CD4-positive, alpha-beta T cell treated with Interleukin-17A for 4 hours (primary cell): ENCODE data around the gene RNU1-1.
"Not testable (repeated sequence)": the region's sequence is repeated elsewhere in the genome, so short reads cannot be mapped to it uniquely, and the experiment has no call there.

Source experiments
- DNase-seq: peaks from one replicate; pipeline ENCODE4 v3.0.0-alpha.2; 2020; ENCODE audit warnings: mixed read lengths

Gene RNU1-1

DNA sequence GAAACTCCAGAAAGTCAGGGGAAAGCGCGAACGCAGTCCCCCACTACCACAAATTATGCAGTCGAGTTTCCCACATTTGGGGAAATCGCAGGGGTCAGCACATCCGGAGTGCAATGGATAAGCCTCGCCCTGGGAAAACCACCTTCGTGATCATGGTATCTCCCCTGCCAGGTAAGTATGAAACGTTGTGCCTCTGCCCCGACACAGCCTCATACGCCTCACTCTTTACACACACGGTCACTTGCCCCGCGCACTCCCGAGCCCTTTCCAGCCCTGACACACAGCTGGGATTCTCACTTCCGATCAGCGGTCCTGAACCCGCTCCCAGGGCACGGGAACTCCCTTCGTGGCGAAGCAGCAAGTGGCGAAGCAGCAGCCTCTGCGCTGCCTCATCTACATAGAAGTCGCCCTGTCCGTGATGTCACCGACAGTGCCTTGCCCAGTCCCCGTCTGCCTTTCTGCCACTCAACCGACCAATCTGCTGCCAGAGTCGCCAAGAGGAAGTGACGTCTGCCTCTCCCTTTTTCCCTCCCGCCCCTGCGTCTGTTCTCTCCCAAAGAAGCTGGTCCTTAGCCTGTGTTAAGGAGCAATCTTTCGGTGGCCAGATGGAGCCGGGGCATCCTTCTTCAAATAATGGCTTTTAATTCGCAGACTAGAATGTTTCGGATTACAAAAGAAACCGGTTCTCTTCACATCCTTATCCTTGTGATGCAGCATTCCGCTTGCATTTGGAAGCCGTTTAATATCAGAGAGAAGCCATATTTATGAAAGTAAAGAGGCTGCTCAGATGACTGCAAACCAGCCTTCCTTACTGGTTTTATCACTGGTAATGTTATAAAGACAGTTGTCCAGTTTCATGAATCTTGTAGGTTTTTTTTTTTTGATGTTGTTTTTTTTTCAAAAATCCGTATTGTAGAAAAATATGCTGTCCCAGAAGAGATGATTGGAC lies at the start of gene RNU1-1:
RNU1-1 (minus strand) TSS at position 179 of the 949 bp plus-strand sequence.
- peak; percentile 69 for DNase-seq

DNA sequence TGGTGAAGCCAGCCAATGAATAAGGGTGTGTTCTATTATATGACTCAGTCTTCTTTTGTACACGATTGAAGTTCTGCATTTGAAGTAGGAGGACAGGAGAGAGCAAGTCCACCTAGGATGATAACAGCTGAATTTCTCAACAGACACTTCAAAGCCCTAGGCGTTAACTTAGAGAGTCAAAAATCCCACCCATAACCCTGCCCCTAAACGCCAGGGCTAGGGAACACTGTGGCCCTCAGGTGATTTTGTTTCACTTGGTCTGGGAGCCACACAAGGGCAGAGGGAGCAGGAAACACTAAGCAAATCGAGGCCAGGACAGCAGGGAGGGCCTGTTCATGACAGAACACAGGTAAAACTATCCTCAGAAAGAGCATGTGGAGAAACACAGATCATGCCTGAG lies 47.0 kb upstream of the RNU1-1 start:
- DNase-seq, result not testable (repeated sequence)

DNA sequence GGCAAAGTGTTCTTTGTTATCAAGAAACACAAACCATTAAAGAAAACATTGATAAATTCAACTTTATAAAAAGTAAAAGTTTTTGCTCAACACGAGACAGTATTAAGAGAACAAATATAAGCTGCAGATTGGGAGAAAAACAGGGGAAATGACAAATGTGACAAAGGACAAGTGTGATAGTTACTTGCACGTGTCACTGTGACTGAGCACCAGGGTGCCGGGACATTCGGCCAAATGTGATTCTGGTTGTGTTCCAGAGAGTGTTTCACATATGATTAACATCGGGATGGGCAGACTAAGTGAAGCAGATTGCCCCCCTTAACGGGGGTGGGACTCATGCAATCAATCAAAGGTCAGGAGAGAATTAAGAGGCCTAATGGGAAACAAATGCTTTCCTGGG lies 46.4 kb upstream of the RNU1-1 start:
- not testable (repeated sequence) for DNase-seq

DNA sequence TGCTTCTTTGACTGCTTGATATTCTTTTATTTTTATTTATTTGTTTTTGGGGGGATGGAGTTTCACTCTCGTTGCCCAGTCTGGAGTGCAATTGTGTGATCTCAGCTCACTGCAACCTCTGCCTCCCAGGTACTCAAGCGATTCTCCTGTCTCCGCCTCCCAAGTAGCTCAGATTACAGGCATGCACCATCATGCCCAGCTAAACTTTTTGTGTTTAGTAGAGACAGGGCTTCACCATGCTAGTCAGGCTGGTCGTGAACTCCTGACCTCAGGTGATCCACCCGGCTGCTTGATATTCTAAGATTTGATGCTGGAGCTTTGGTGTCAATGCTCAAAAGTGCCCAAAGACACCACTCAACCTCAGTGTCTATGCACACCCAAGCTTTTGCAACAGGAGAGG lies 45.6 kb upstream of the RNU1-1 start:
- not testable (repeated sequence) for DNase-seq

DNA sequence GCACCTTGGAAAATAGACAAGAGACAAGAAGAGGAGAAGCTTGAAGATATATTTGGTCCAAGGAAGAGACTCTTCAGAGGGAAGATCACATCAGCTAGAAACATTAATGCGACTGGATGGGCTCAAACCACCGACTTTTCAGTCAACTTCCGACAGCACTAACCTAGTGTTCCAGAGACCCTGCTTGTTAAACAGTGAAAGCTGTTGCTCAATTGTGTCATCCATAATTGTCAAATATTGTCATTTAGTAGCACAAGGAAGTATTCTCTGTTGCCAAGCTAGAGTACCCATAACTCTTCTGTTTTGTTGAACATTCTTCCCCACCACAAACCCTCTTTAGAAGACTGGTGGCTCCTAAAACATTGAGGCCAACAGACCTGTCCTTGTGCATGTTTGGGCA lies 42.9 kb upstream of the RNU1-1 start:
- DNase-seq, result not testable (repeated sequence)

DNA sequence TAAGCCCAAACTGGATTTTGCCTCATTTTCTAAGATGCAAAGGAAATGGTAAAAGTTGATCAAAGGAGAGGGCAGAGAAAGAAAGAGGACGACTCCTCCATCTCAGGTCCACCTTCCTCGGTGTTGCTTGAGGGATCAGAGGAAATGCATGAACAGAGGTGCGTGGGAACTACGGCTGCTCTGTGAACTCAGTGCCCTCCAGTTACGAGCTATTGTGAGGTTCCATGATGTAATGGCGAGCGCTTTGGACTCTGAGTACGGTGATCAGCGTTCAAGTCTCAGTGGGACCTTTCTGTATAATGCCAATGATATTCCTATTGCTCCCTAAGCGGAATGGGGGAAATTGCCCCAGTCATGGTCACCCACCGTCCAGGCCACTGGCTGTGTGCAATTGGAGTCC lies 39.2 kb upstream of the RNU1-1 start:
- DNase-seq, result not testable (repeated sequence)

DNA sequence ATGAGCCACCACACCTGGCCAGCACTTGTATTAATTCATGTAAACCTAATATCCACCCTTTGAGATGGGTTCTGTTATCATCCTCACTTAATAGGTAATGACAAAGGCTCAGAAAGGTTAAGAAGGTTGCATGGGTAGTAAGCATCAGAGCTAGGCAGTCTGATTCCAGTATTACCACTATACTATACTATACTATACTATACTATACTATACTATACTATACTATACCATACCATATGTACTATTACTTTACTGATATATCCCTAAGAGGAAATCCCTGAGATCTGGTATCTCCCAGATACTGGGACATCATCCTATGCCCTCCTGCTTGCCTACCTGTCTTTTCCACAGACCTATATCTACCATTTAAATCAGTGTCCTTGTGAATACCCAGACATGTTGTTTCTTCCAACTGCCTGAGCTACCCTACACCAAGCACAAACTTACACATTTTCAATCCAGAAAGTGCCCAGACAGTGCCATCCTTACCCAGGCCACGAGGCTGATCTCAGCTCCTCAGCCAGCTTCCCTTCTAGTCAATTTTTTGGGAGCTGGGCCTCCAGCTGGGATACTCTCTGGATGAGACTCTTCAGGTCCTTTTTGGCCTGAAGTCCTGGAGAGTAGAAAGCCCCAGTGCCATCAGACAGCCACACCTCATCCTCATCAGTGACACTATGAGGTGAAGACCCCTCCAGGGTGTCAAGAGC lies 36.3 kb upstream of the RNU1-1 start:
- not testable (repeated sequence) for DNase-seq

DNA sequence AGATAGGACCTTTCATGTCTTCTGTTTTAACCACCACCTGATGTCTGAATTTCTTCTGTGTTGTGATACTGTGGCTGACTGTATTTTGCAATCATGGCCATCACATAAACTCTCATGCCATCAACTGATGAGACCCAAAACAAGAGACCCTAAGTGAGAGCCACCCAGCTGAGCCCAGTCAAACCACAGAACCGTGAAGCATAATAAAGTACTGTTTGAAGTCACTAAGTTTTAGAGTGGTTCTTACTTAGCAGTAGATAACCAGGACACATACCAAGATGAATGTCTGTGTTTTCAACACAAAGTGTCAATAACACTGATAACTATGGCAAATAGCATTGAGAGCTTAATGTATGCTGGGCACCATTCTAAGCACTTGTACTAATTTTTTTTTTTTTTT lies 35.5 kb upstream of the RNU1-1 start:
- not testable (repeated sequence) for DNase-seq

DNA sequence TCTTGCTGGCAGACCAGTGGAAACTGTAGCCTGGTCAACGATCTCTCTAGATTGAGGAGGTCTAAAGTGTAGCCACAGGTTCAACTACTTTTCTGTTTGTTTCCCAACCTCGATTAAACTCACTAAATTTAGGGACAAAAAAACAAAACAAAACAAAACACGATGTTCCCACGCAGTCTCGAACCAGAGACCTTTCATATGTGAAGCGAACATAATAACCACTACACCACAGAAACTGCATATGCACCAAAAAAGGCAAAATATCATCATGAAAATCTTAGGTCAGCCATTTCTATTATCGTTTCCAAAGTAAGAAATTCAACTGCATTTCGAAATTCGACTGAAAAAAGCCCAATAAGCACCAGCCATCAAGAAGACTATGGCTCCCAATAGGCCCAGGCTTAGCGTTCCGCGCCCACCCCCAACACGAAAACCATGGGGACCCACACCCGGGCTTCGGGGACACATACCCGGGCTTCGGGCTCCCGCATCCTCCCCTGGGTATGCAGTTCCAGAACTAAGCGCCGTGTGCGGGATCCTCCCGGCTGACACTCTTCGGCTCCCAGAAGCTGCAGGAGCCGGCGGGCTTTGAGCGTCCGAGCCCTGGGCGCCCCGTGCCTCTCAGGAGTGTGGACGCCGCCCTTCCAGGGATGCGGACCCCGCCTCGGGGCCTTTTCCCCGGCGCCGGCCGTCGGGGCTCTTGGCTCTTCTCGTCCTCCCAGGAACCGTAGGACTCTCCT lies 33.6 kb upstream of the RNU1-1 start:
- DNase-seq, result not testable (repeated sequence)

DNA sequence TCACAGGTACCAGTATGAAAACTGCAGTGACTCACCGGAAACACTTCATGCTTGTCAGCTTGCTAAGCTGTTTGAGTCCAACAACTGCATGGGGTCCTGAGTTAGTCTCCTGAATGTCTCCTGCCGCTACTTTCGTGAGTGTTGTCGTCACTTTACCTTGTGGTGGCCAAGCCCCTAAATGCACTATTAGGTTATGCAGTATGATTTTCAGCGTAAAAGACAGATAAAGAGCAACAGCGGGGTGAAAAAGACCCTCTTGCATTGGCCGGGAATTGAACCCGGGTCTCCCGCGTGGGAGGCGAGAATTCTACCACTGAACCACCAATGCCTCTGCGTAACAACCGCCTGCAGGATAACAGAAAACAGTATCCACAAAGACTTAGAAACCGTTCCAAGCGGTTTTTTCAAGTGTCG lies 31.6 kb upstream of the RNU1-1 start:
- DNase-seq, result not testable (repeated sequence)

DNA sequence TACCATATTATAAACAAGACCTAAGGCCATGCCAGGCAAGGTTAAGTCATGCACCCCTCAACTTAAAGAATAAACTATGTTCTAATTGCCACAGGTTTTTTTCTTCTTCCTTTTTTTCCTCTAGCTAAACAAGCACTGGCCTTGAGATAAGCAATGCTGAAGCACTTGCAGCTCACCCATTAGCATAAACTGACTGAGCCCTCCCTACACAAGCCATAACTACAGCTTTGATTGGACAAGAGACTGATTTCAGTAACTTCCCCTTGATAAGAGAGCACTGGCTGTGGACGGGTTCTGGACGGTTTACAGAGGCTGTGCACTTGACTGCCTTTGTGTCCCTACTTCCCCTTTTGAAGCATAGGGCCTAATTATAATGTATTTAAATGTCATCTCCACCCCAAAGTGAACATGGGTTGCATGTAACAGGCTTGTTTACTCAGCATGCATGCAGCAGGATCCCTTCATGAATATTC lies 26.4 kb upstream of the RNU1-1 start:
- not testable (repeated sequence) for DNase-seq

DNA sequence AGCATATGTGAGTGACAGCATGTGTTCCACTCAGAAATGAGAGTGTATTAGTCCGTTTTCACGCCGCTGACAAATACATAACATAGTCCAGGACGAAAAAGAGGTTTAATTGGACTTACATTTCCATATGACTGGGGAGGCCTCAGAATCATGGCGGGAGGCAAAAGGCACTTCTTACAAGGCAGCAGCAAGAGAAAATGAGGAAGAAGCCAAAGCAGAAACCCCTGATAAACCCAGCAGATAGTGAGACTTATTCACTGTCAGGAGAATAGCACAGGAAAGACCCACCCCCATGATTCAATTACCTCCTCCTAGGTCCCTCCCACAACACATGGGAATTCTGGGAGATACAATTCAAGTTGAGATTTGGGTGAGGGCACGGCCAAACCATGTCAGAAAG lies 23.4 kb upstream of the RNU1-1 start:
- DNase-seq, result not testable (repeated sequence)

DNA sequence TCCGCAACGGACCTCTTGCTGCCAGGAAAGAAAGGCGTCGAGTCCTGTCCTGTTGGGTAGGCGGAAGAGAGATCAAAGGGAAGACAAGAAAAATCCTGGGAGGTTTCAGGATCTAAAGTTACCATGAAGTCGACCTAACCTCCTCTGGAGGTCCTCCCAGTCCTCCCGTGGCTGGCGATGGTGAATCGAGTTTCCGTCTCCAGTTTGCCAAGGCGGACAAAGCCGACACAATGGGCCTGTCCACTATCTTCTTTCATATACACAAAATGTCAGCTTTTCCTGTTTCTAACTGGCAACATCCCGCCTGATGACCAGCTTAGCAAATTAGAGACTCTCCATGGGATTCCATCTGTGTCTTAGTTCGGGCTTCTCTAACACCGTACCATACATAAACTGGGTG lies 22.7 kb upstream of the RNU1-1 start:
- DNase-seq, result not testable (repeated sequence)

DNA sequence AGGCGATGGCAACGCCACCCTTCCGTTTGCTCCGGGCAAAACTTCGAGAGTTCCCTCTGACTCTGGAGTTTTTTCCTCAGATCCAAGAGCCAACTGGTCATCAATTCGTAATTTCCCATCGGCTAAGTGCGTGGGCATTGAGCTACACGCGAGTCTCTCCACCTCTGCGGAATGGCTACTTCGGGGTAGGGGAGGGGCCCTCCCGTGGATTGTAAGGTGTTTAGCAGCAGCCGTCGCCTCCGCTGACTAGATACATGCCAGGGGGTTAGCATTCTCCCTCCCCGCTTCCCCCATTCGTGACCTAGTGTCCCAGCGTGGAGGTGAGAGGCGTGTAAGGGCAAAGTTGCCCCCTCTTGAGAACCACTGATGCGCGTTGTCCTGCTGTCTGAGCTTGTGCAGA lies 21.8 kb upstream of the RNU1-1 start:
- not testable (repeated sequence) for DNase-seq

DNA sequence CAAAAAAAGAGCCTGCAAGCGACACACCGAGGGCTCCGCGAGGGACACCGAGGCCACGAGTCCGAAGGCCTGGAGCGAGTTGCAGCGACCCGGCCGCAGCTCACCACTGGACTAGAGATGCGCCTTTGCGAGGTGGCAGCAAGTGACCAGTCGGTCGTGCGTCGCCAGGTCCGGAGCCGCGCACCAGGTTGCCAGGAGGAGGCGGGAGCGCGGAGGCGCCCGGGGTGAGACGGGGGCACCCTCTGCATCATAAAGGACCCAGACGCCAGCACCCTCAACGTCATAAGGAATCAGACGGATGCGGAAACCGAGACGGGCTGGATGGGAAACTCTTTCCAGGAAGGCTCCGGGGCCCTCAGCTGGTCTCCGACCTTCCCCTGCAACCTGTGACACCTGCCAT lies 21.4 kb upstream of the RNU1-1 start:
- DNase-seq, result not testable (repeated sequence)

DNA sequence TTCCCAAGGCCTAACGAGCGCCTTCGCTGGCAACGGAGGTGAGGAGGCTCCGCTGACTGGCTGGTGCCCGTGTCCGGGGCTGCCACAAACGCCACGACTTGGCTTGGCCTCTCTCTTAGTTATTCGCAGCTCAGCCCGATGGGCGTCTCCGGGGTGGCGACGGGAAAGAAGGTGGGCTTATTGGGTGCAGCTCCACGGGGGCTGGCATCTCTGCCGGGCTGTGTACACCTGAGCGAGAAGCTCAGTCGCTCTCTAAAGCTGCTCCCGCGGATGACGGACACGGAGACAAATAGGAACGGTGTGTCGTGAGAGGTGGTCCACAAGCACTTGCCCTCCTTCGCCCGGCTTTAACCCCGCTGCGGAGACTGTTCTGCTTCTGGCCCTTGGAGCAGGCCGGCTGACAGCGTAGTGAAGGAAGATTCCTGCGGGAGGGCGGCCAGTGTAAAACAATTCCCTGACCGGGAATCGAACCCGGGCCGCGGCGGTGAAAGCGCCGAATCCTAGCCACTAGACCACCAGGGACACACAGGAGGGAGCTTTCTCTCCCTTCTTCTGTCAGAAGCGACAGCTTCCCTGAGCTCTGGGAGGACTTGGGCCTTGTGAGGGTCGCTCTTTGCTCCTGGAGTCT lies 20.9 kb upstream of the RNU1-1 start:
- peak; percentile 14 for DNase-seq

DNA sequence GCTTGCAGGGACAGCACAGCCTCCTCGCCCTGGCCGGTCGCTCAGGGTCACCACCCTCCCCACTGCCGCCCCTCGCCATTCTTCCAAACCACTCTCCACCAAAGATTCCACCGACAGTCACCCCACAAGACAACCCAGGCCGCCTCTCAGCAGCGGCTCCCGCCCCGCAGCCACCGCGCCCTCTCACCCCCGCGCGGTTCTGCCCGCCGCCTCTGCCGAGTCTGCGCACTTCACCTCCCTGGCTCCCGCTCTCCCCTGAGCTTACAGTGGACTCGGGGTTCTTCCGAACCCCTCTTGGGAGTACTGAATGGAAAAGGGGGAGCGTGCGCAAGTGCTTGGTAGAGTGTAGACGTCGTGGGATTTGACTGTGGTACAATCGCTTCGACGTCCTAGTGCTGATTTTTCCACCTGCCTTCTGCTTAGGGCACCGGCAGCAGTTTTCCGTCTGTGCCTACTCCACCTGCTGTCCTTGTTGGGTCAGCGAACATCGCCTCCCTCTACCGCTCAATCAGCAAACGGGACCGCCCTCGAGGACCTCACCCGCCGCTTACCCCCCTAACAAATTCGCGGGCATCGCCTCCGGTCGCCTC lies 20.2 kb upstream of the RNU1-1 start:
- DNase-seq, result not testable (repeated sequence)

DNA sequence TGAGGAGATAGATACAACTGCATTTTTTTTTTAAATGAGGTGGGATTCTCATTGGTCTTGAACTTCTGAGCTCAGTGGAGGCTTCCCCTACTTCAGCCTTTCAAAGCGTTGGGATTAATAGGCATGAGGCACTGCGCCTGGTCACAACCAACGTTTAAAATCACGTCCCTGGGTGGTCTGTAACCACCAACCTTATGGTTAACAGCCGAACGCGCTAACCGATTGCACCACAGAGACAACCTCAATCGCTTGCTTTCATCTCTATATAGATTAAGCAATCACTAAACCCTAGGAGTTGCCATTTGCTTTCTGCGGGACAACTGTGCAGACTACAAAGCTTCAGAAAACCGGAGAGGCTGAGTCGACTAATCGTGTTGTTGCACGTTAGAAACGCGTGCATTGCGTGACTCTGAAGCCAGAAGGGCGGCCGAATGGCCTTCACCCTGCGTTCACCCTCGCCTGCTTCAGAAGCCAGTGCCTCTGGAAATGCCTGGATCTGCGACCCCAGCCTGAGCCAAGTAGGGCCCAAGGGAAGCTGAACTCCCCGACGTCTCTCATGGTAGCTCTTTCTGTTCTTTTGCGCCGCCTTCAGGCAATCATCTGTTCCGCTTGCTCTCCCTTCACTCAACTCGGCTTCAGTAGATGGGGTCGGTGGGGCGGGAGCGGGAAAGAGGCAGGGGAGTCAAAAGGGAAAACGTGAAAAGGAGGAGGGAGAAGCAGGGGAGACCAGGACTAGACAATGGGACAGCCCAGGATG lies 18.3 kb upstream of the RNU1-1 start:
- not testable (repeated sequence) for DNase-seq

DNA sequence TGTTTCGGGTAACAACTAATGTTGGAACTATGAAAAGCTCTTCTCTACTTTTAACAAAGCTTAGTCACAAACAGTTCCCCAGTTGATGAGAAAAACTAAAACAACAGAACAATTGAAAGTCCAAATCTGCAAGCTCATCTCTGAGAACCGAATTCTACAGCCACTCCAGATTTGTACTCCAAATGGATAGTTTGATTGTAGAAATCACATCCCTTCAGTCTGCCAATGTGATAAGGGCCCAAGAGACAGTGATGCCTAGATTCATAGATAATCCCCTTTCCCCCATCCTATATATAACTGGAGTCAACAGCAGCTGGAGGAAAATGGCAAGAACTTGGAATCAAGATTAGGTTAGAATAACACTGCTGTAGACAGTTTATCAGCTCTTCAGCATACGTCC lies 14.3 kb upstream of the RNU1-1 start:
- not testable (repeated sequence) for DNase-seq

DNA sequence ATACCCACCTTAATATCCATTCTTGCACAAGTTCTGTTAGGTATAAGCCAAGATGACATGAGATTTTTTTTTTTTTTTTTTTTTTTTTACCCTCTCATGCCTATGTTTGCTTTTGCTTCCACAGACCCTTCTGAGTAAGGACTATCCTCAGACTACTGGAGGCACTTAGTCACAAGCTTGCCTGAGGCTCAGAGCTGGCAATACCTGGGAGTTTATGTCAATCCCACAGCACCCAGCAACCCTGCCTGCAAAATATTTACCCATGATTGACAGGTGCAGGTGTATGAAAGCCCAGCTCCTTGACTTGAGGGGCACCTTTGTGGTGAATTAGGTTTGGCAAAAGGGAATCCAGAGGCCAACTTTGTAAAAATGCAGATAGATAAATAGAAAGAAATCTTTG lies 11.7 kb upstream of the RNU1-1 start:
- not testable (repeated sequence) for DNase-seq

DNA sequence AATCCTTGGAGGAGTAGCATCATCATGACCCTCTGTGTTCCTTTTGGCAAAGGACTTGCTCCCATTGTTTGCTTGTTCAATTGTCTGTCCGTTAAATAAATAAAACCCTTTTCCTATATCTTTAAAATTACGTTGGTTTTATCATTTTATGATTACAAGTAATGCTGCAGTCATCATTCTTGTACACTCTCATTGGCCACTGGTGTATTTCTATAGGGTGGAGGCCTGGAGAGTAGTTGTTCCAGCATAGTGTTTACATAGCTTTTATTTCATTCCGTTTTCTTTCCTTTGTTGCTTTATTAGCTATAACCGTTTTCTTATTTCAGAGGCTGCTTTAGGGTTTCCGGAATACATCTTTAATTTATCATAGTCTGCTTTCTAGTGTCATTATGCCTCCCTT lies 7.6 kb upstream of the RNU1-1 start:
- DNase-seq, result not testable (repeated sequence)
